HUES6 (cell line): Measurements from ENCODE around the gene LRRN3.

Source experiments
- H3K27ac ChIP-seq: 2 replicates; pipeline ENCODE4 v1.7.0; 2013; ENCODE audit warnings: low read depth, mild to moderate bottlenecking, low read length, inconsistent platforms
- H3K27me3 ChIP-seq: 2 replicates; pipeline ENCODE4 v1.6.1; 2013; ENCODE audit warnings: low read length; ENCODE audit not compliant: control insufficient read depth, insufficient read depth
- H3K36me3 ChIP-seq: 2 replicates; pipeline ENCODE4 v1.6.1; 2013; ENCODE audit warnings: low read length; ENCODE audit not compliant: control insufficient read depth, insufficient read depth
- H3K4me1 ChIP-seq: 2 replicates; pipeline ENCODE4 v1.6.1; 2013; ENCODE audit warnings: low read length; ENCODE audit not compliant: control insufficient read depth, insufficient read depth
- H3K4me3 ChIP-seq: 2 replicates; pipeline ENCODE4 v1.5.1; 2013; ENCODE audit warnings: low read depth, low read length
- H3K9ac ChIP-seq: one replicate; pipeline ENCODE4 v1.6.1; 2013; ENCODE audit warnings: mild to moderate bottlenecking, low read length
- H3K9me3 ChIP-seq: 2 replicates; pipeline ENCODE4 v1.6.1; 2013; ENCODE audit warnings: low read depth, low read length; ENCODE audit not compliant: control insufficient read depth, insufficient read depth

The LRRN3 gene

DNA sequence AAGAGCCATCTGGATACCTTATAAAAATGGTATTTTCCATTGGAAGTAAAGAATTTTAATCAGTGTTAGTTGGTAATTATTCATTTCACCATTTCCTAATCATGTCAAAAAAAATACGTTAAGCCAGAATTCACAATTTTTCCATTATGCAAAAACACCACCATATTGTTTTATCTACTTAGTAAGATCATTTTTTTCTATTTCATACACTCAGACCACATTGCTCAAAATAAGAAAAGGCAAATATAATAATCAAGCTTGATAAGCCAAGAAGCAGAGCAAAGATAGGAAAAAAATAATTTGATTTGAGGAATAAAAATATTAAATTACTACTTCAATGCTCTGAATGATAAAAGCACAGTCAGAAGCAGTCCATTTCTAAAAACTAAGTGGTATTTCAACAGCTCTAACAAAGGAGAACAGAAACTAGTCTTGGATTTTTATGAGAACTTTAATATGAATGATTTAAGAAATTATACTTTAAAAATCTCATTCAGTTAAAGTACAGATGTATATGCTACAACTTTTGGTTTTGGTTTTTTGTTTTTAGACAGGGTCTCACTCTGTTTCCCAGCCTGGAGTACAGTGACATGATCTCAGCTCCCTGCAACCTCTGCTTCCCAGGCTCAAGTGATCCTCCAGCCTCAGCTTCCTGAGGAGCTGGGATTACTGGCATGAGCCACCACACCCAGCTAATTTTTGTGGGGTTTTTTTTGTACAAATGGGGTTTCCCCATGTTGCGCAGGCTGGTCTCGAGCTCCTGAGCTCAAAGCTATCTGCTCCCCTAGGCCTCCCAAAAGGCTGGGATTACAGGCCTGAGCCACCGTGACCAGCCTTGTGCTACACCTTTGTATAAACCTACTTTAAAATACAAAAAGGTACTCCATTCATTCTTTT, 46.6 kb downstream of the LRRN3 start:
- Histone ChIP-seq H3K27ac (0 out of 2 replicates have a peak overlapping the region, but pooled peaks have one; percentile 7), H3K9ac (no peak overlapping the region), H3K36me3 (no peaks in the 10 kb centered on the region), H3K9me3 (no peaks in the 10 kb centered on the region), H3K27me3 (no peaks in the 10 kb centered on the region), H3K4me1 (peaks cover 18% of the 10 kb centered on the region), H3K4me3 (no peak overlapping the region)

DNA sequence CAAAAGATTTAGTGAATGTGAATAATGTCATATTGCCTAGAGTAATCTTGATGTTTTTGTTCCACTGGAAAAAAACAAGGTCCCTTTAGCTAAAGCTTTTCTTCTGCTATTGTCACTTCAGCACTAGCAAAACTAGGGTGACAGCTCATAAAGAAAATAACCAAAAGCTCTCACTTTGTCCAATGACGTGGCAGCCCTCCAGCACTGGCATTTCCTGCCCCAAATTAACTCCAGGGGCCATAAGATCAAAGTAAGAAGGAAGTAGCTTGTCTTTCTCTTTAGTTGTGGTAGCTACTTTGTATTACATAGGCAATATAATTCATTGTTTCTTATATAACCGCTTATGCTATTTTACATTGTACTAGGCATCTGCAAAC, 47.3 kb downstream of the LRRN3 start:
- Histone ChIP-seq H3K27ac (0 out of 2 replicates have a peak overlapping the region, but pooled peaks have one; percentile 7), H3K36me3 (no peaks in the 10 kb centered on the region), H3K4me3 (no peak overlapping the region), H3K9ac (no peak overlapping the region), H3K4me1 (peaks cover 14% of the 10 kb centered on the region), H3K27me3 (no peaks in the 10 kb centered on the region), H3K9me3 (no peaks in the 10 kb centered on the region)

DNA sequence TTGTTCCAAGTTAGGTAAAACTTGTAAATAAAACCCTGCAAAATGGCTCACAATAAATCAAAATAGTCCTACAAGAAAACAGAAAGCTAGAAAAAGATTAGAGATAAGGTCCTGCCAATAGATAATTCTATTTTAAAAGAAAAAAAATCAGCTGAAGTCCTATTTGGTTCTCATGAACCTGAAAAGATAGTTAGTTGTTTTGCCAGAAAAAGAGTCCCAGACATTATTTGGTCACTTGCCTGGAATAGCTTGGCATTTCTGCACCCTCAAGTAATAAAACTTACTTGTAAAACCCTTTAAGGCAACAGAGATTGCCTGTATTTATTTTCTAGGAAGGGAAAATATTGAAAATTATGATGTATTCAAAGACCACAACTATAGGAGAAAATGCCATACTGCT, 47.7 kb downstream of the LRRN3 start:
- no peaks in the 10 kb centered on the region for H3K27me3 ChIP-seq
- H3K9ac ChIP-seq = no peak overlapping the region
- H3K36me3 ChIP-seq = no peaks in the 10 kb centered on the region
- 0 out of 2 replicates have a peak overlapping the region, but pooled peaks have one; percentile 7 for H3K27ac ChIP-seq
- H3K4me3 ChIP-seq = no peak overlapping the region
- H3K4me1 ChIP-seq = peaks cover 14% of the 10 kb centered on the region
- H3K9me3 ChIP-seq = no peaks in the 10 kb centered on the region

DNA sequence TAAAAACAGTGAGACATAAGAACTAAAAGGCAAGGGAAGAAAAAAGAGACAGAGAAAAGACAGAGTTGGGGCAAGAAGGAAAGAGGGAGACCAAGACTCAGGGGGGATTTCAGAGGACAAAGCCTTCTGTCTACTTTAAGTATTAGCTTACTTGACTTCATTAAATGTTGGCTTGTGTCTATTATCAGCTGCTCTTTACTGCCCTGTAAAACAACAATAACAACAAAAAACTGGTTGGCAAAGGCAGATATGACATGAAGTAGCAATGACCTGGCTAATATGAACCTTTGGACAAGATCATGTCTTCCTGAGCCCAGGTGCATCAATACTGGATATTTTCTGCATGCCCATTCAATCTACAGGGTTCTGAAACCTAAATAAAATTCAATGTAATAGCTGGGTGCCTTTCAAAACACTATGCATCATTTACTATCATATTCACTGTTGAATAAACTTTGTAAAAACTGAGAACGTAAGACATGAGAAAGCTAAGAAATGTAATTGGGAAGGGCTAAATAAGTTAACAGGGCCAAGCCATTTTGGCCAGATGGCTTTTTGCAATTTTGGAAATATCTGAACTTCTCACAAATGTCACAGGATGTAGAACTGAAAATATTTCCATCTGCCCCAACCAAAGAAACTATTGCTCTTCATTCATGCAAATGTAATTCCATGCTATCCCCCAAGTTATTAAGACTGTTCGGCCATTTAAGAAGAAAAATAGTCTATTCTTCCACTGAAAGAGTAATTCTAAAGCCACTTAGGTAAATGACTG, 49.4 kb downstream of the LRRN3 start:
- Histone ChIP-seq H3K27me3 (no peaks in the 10 kb centered on the region), H3K9me3 (no peaks in the 10 kb centered on the region), H3K9ac (no peak overlapping the region), H3K27ac (no peak overlapping the region), H3K36me3 (no peaks in the 10 kb centered on the region), H3K4me3 (no peak overlapping the region), H3K4me1 (peaks cover 14% of the 10 kb centered on the region)

DNA sequence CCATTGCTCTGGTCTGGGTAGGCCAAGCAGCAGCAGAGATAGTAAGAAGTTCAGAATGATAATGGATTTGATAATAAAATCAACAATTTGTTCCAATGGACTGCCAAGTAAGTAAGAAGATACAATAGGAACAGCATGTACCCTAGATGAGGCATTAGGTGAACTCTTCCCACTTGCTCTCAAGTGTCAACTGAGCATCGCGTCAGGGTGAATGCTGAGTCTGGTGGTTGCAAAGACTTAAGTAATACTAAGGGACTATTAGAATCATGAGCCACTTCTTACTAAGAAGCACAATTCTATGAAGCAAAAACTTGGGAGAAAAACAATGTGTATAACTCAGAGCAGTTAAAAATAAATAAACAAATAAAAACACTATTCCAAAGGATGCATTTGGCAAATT, 54.5 kb downstream of the LRRN3 start:
- Histone ChIP-seq H3K9me3 (no peaks in the 10 kb centered on the region), H3K27me3 (no peaks in the 10 kb centered on the region), H3K4me3 (no peak overlapping the region), H3K4me1 (no peaks in the 10 kb centered on the region), H3K9ac (no peak overlapping the region), H3K27ac (no peak overlapping the region), H3K36me3 (no peaks in the 10 kb centered on the region)

DNA sequence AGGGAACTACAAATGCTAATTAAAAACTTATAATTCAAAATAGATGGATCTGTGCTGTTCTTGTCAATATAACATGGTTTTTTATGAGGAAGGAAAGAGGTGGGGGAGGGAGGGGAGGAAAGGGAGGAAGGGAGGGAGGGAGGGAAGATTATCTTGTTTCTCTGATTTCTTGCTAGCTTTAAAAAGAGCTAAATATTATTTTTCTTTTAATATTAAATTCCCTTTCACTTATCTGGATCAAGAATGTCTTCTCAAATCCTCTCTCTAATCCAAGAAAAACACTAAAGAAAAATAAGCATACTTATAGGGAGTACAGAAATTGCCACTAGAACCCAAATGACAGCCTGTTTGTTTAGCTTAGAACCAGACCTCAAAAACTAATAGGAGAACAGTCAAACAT, 55.2 kb downstream of the LRRN3 start:
- Histone ChIP-seq H3K27me3 (no peaks in the 10 kb centered on the region), H3K4me1 (no peaks in the 10 kb centered on the region), H3K36me3 (no peaks in the 10 kb centered on the region), H3K27ac (no peak overlapping the region), H3K4me3 (no peak overlapping the region), H3K9ac (no peak overlapping the region), H3K9me3 (no peaks in the 10 kb centered on the region)

DNA sequence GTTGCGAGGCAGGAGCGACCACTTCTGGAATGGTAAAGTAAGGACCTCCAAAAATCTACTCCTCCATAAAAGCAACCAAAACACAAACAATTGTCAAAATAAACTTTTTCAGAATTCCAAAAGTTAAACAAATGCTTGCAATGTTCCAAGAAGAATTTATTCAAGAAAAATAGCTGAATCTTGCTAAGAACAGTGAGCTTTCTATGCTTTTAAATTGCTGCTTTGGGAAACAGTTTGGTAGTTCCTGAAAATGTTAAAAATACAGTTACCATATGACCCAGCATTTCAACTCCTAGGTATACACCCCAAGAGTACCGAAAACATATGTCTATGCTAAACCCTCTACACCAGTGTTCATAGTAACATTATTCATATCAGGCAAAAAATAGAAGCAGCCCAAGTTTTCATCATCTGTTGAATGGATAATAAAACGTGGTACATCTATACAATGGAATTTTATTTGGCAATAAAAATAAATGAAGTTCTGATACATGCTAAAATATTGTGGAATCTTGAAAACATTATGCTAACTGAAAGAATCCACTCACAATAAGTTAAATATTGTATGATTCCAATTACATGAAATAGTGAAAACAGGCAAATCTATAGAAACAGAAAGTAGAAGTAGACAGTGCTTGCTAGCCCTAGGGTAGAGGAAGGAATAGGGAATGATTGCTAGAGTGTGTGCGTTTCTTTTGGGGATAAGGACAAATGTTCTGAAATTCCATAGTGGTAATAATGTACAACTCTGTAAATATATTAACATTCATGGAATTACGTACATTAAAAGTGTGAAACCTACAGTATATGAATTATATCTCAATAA, 57.0 kb downstream of the LRRN3 start:
- Histone ChIP-seq H3K9ac (no peak overlapping the region), H3K4me1 (no peaks in the 10 kb centered on the region), H3K27me3 (no peaks in the 10 kb centered on the region), H3K9me3 (no peaks in the 10 kb centered on the region), H3K4me3 (no peak overlapping the region), H3K36me3 (no peaks in the 10 kb centered on the region), H3K27ac (no peak overlapping the region)

DNA sequence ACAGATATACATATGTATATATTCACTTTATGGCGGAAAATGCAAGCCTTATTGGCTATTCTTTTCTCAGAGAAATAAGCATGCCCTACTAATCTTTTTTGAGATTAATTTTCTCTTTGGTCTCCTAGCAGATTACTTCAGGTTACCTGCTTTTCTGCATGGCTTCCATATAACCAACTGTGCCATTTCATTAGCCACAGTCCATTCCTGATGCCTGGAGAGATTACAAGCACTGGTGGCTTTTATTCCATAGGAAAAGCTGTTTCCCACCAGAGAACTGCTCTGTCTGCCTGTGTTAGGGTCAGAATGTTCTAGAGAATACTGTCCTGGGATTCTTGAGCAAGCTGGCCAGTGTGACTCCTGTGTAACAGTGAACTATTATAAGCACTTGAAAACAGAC, 59.8 kb downstream of the LRRN3 start:
- Histone ChIP-seq H3K27me3 (no peaks in the 10 kb centered on the region), H3K36me3 (no peaks in the 10 kb centered on the region), H3K4me1 (no peaks in the 10 kb centered on the region), H3K9me3 (no peaks in the 10 kb centered on the region), H3K4me3 (no peak overlapping the region), H3K27ac (no peak overlapping the region), H3K9ac (no peak overlapping the region)

DNA sequence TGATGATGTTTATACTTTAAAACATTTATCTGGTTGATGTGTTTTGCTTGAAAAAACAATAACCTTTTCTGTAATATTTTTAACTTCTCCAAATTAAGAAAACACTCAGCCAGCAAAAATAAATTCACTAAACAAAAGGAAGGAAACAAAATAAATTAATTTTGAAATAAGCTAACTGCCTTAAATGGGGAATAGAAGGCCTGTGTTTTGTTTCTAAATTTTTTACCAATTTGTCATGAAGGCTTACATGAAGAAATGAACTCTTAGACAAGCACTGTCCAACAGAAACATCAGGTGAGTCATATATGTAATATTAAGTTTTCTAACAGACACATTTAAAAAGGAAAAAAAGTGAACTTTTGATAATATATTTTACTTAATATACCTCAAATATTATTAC, 68.5 kb downstream of the LRRN3 start:
- H3K36me3 ChIP-seq = no peaks in the 10 kb centered on the region

DNA sequence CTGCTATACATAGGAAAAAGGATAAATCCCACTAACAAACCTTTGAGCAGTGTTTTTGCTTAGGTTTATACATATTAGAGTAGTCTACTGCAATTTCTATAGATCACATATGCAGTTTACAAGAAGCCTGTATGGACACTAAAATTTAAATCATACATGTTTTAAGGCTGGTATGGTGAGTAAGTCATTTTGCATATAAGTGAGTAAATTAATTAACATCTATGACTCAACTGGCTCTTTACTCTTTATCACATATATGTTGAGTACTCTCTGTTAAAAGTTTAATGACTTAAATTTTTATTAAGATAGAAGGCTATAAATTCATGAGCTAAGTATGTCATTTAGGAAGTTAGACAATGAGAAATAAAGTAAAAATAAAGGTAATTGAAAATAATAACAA, 69.4 kb downstream of the LRRN3 start:
- H3K27ac ChIP-seq = no peak overlapping the region
- no peaks in the 10 kb centered on the region for H3K27me3 ChIP-seq
- H3K36me3 ChIP-seq = no peaks in the 10 kb centered on the region
- no peaks in the 10 kb centered on the region for H3K9me3 ChIP-seq
- H3K9ac ChIP-seq = no peak overlapping the region
- H3K4me3 ChIP-seq = no peak overlapping the region
- H3K4me1 ChIP-seq = no peaks in the 10 kb centered on the region

More for the DNA sequence above, 68.5 kb downstream of the LRRN3 start:
- Histone ChIP-seq H3K9me3 (no peaks in the 10 kb centered on the region), H3K4me1 (no peaks in the 10 kb centered on the region), H3K27me3 (no peaks in the 10 kb centered on the region), H3K9ac (no peak overlapping the region), H3K4me3 (no peak overlapping the region), H3K27ac (no peak overlapping the region)
